Measurements from ENCODE around the gene TBX1. TPM values are rescaled to one million over a fixed set of nuclear protein-coding genes. Genes with fewer than 3 reads are reported as not detected.

The TBX1 gene
- total RNA-seq, 1 experiment from 2014 or later: 6.7 TPM

- H3K4me3 ChIP-seq (ENCODE audit: insufficient read depth, low read depth, low read length): no peak overlapping the region
- peak; percentile 50 for DNase-seq
- no peaks in the 10 kb centered on the region for H3K36me3 ChIP-seq (replicated peaks; ENCODE audit: control insufficient read depth, insufficient read depth, low read length)
- no peaks in the 10 kb centered on the region for H3K27me3 ChIP-seq (ENCODE audit: control insufficient read depth, insufficient read depth, low read length)
Measured at GRCh38 chr22:19803736-19804267, 43.2 kb downstream of the TBX1 start.

GRCh38 chr22:19805821-19806212 is 45.2 kb downstream of the TBX1 start:
- Histone ChIP-seq H3K4me3 (ENCODE audit: insufficient read depth, low read depth, low read length) (no peak overlapping the region), H3K36me3 (replicated peaks; ENCODE audit: control insufficient read depth, insufficient read depth, low read length) (no peaks in the 10 kb centered on the region), H3K27me3 (ENCODE audit: control insufficient read depth, insufficient read depth, low read length) (no peaks in the 10 kb centered on the region)
- peak; percentile 53 for DNase-seq

GRCh38 chr22:19806213-19807160 is 45.9 kb downstream of the TBX1 start:
- Histone ChIP-seq H3K36me3 (replicated peaks; ENCODE audit: control insufficient read depth, insufficient read depth, low read length) (no peaks in the 10 kb centered on the region), H3K4me3 (ENCODE audit: insufficient read depth, low read depth, low read length) (no peak overlapping the region), H3K27me3 (ENCODE audit: control insufficient read depth, insufficient read depth, low read length) (no peaks in the 10 kb centered on the region)
- peak; percentile 62 for DNase-seq

GRCh38 chr22:19807161-19807913 is 46.8 kb downstream of the TBX1 start:
- Histone ChIP-seq H3K36me3 (replicated peaks; ENCODE audit: control insufficient read depth, insufficient read depth, low read length) (no peaks in the 10 kb centered on the region), H3K27me3 (ENCODE audit: control insufficient read depth, insufficient read depth, low read length) (no peaks in the 10 kb centered on the region), H3K4me3 (ENCODE audit: insufficient read depth, low read depth, low read length) (no peak overlapping the region)
- DNase-seq: peak; percentile 48

- H3K27me3 ChIP-seq (ENCODE audit: control insufficient read depth, insufficient read depth, low read length): no peaks in the 10 kb centered on the region
- no peak overlapping the region for H3K4me3 ChIP-seq (ENCODE audit: insufficient read depth, low read depth, low read length)
- DNase-seq: peak; percentile 36
Measured at GRCh38 chr22:19807914-19808872, 47.6 kb downstream of the TBX1 start.

GRCh38 chr22:19808873-19809478 is 48.4 kb downstream of the TBX1 start:
- Histone ChIP-seq H3K4me3 (ENCODE audit: insufficient read depth, low read depth, low read length) (no peak overlapping the region), H3K36me3 (replicated peaks; ENCODE audit: control insufficient read depth, insufficient read depth, low read length) (no peaks in the 10 kb centered on the region), H3K27me3 (ENCODE audit: control insufficient read depth, insufficient read depth, low read length) (no peaks in the 10 kb centered on the region)
- no peak for DNase-seq

More at GRCh38 chr22:19807914-19808872, 47.6 kb downstream of the TBX1 start:
- H3K36me3 ChIP-seq (replicated peaks; ENCODE audit: control insufficient read depth, insufficient read depth, low read length): no peaks in the 10 kb centered on the region

- H3K4me3 ChIP-seq (ENCODE audit: insufficient read depth, low read depth, low read length): no peak overlapping the region
- H3K27me3 ChIP-seq (ENCODE audit: control insufficient read depth, insufficient read depth, low read length): no peaks in the 10 kb centered on the region
- no peaks in the 10 kb centered on the region for H3K36me3 ChIP-seq (replicated peaks; ENCODE audit: control insufficient read depth, insufficient read depth, low read length)
- no peak for DNase-seq
Measured at GRCh38 chr22:19809741-19810140, 49.2 kb downstream of the TBX1 start.

GRCh38 chr22:19810381-19811201 is 50.0 kb downstream of the TBX1 start:
- Histone ChIP-seq H3K4me3 (ENCODE audit: insufficient read depth, low read depth, low read length) (no peak overlapping the region), H3K36me3 (replicated peaks; ENCODE audit: control insufficient read depth, insufficient read depth, low read length) (no peaks in the 10 kb centered on the region), H3K27me3 (ENCODE audit: control insufficient read depth, insufficient read depth, low read length) (no peaks in the 10 kb centered on the region)
- DNase-seq: peak; percentile 77

GRCh38 chr22:19811211-19811621 is 50.6 kb downstream of the TBX1 start:
- no peak overlapping the region for H3K4me3 ChIP-seq (ENCODE audit: insufficient read depth, low read depth, low read length)
- H3K27me3 ChIP-seq (ENCODE audit: control insufficient read depth, insufficient read depth, low read length): no peaks in the 10 kb centered on the region
- H3K36me3 ChIP-seq (replicated peaks; ENCODE audit: control insufficient read depth, insufficient read depth, low read length): no peaks in the 10 kb centered on the region
- peak; percentile 56 for DNase-seq

GRCh38 chr22:19811811-19812771 is 51.5 kb downstream of the TBX1 start:
- peak; percentile 60 for DNase-seq

GRCh38 chr22:19812910-19813309 is 52.3 kb downstream of the TBX1 start:
- DNase-seq: peak; percentile 26
- Histone ChIP-seq H3K27me3 (ENCODE audit: control insufficient read depth, insufficient read depth, low read length) (no peaks in the 10 kb centered on the region), H3K4me3 (ENCODE audit: insufficient read depth, low read depth, low read length) (no peak overlapping the region), H3K36me3 (replicated peaks; ENCODE audit: control insufficient read depth, insufficient read depth, low read length) (no peaks in the 10 kb centered on the region)

More at GRCh38 chr22:19811811-19812771, 51.5 kb downstream of the TBX1 start:
- Histone ChIP-seq H3K36me3 (replicated peaks; ENCODE audit: control insufficient read depth, insufficient read depth, low read length) (no peaks in the 10 kb centered on the region), H3K4me3 (ENCODE audit: insufficient read depth, low read depth, low read length) (no peak overlapping the region), H3K27me3 (ENCODE audit: control insufficient read depth, insufficient read depth, low read length) (no peaks in the 10 kb centered on the region)

- Histone ChIP-seq H3K27me3 (ENCODE audit: control insufficient read depth, insufficient read depth, low read length) (no peaks in the 10 kb centered on the region), H3K4me3 (ENCODE audit: insufficient read depth, low read depth, low read length) (no peak overlapping the region), H3K36me3 (replicated peaks; ENCODE audit: control insufficient read depth, insufficient read depth, low read length) (no peaks in the 10 kb centered on the region)
- DNase-seq: peak; percentile 27
Measured at GRCh38 chr22:19814428-19814827, 53.9 kb downstream of the TBX1 start.
